ENCODE results near the gene TNFAIP8.

Gene TNFAIP8

GRCh38 chr5:119329666-119330065 is 26.2 kb upstream of the TNFAIP8 start:
- no peak for DNase-seq

GRCh38 chr5:119330367-119331183 is 25.2 kb upstream of the TNFAIP8 start:
- DNase-seq = no peak

- no peak for DNase-seq
These were observed 24.2 kb upstream of the TNFAIP8 start for GRCh38 chr5:119331566-119332095.

- DNase-seq = no peak
These were observed 23.6 kb upstream of the TNFAIP8 start for GRCh38 chr5:119332208-119332607.

GRCh38 chr5:119332978-119333401 is 22.8 kb upstream of the TNFAIP8 start:
- no peak for DNase-seq

- no peak for DNase-seq
These were observed 22.4 kb upstream of the TNFAIP8 start for GRCh38 chr5:119333421-119333851.

- DNase-seq = no peak
These were observed 20.6 kb upstream of the TNFAIP8 start for GRCh38 chr5:119335261-119335677.

GRCh38 chr5:119336262-119336661 is 19.6 kb upstream of the TNFAIP8 start:
- no peak for DNase-seq

- DNase-seq = no peak
These were observed 18.8 kb upstream of the TNFAIP8 start for GRCh38 chr5:119336845-119337580.

GRCh38 chr5:119338326-119338946 is 17.4 kb upstream of the TNFAIP8 start:
- DNase-seq = no peak

- DNase-seq = no peak
These were observed 16.5 kb upstream of the TNFAIP8 start for GRCh38 chr5:119339344-119339743.

- no peak for DNase-seq
These were observed 15.9 kb upstream of the TNFAIP8 start for GRCh38 chr5:119339965-119340364.

- DNase-seq = no peak
These were observed 15.1 kb upstream of the TNFAIP8 start for GRCh38 chr5:119340597-119341218.

- DNase-seq = peak; percentile 86
These were observed 14.1 kb upstream of the TNFAIP8 start for GRCh38 chr5:119341452-119342349.

- no peak for DNase-seq
These were observed 13.4 kb upstream of the TNFAIP8 start for GRCh38 chr5:119342406-119342805.

- no peak for DNase-seq
These were observed 12.8 kb upstream of the TNFAIP8 start for GRCh38 chr5:119343052-119343451.

GRCh38 chr5:119343766-119344165 is 12.1 kb upstream of the TNFAIP8 start:
- DNase-seq = peak; percentile 89

GRCh38 chr5:119344231-119344630 is 11.6 kb upstream of the TNFAIP8 start:
- DNase-seq = no peak

GRCh38 chr5:119345861-119346260 is 10.0 kb upstream of the TNFAIP8 start:
- no peak for DNase-seq

- DNase-seq = no peak
These were observed 9.4 kb upstream of the TNFAIP8 start for GRCh38 chr5:119346394-119346793.

GRCh38 chr5:119347574-119347973 is 8.2 kb upstream of the TNFAIP8 start:
- DNase-seq = no peak

GRCh38 chr5:119347991-119348390 is 7.8 kb upstream of the TNFAIP8 start:
- no peak for DNase-seq
